Loucy (cell line): Measurements from ENCODE around the gene DENND5A.
"Not testable (repeated sequence)": the region's sequence is repeated elsewhere in the genome, so short reads cannot be mapped to it uniquely, and the experiment has no call there.

Source experiments
- H2AFZ ChIP-seq: fragments of 200-600 bp; sonication (generic); 2 replicates; pipeline ENCODE4 v1.6.0; 2016; ENCODE audit warnings: antibody characterized with exemption, mild to moderate bottlenecking, low read length, moderate library complexity
- H3F3A ChIP-seq: fragments of 200-600 bp; 2 replicates; pipeline ENCODE4 v1.6.0; 2016; ENCODE audit warnings: antibody characterized with exemption, low read depth, mild to moderate bottlenecking
- H3K27me3 ChIP-seq: fragments of 200-600 bp; sonication (generic); 2 replicates; pipeline ENCODE4 v1.6.1; 2014; ENCODE audit warnings: low read length, mild to moderate bottlenecking; ENCODE audit not compliant: insufficient read depth, poor library complexity, severe bottlenecking
- H3K36me3 ChIP-seq: fragments of 200-600 bp; sonication (generic); 2 replicates; pipeline ENCODE4 v1.6.1; 2016; ENCODE audit warnings: low read length; ENCODE audit not compliant: insufficient read depth
- H3K4me1 ChIP-seq: fragments of 200-600 bp; sonication (generic); 2 replicates; pipeline ENCODE4 v1.5.1; 2014; ENCODE audit warnings: low read length, mild to moderate bottlenecking; ENCODE audit not compliant: insufficient read depth, poor library complexity, severe bottlenecking
- H3K4me2 ChIP-seq: fragments of 200-600 bp; sonication (generic); 2 replicates; pipeline ENCODE4 v1.6.0; 2014; ENCODE audit warnings: antibody characterized with exemption, low read length, low read depth, mild to moderate bottlenecking; ENCODE audit not compliant: poor library complexity, severe bottlenecking
- H3K4me3 ChIP-seq: fragments of 200-600 bp; sonication (generic); 2 replicates; pipeline ENCODE4 v1.5.1; 2014; ENCODE audit warnings: low read length, mild to moderate bottlenecking, mixed read lengths; ENCODE audit not compliant: poor library complexity, severe bottlenecking
- H3K79me2 ChIP-seq: fragments of 200-600 bp; sonication (generic); 2 replicates; pipeline ENCODE4 v1.6.1; 2014; ENCODE audit warnings: low read length; ENCODE audit not compliant: insufficient read depth
- H3K9ac ChIP-seq: fragments of 200-600 bp; sonication (generic); 2 replicates; pipeline ENCODE4 v1.6.0; 2014; ENCODE audit warnings: mild to moderate bottlenecking, low read depth, low read length, moderate library complexity; ENCODE audit not compliant: poor library complexity, severe bottlenecking
- H3K9me2 ChIP-seq: fragments of 200-600 bp; sonication (generic); replicated peaks from 2 replicates; pipeline ENCODE4 v1.6.1; 2016; ENCODE audit warnings: low read depth, low read length, mixed read lengths
- H3K9me3 ChIP-seq: fragments of 200-600 bp; sonication (generic); 2 replicates; pipeline ENCODE4 v1.6.1; 2014; ENCODE audit warnings: mild to moderate bottlenecking, antibody characterized with exemption, low read length, low read depth; ENCODE audit not compliant: insufficient read depth
- H4K20me1 ChIP-seq: fragments of 200-600 bp; sonication (generic); 2 replicates; pipeline ENCODE4 v1.6.0; 2014; ENCODE audit warnings: antibody characterized with exemption, low read length, mild to moderate bottlenecking; ENCODE audit not compliant: insufficient read depth, poor library complexity, severe bottlenecking
- EZH2phosphoT487 ChIP-seq: fragments of 200-600 bp; IDR thresholded peaks from 2 replicates; pipeline ENCODE4 v1.6.1; 2018; ENCODE audit warnings: antibody characterized with exemption, mild to moderate bottlenecking, moderate library complexity, borderline replicate concordance
- TF ChIP-seq, protein P1 (sequence below): fragments of 200-600 bp; sonication (generic); conservative IDR thresholded peaks from 2 replicates; pipeline ENCODE4 v1.5.1; 2014; ENCODE audit warnings: mild to moderate bottlenecking, antibody characterized with exemption, low read length

Gene DENND5A

DNA sequence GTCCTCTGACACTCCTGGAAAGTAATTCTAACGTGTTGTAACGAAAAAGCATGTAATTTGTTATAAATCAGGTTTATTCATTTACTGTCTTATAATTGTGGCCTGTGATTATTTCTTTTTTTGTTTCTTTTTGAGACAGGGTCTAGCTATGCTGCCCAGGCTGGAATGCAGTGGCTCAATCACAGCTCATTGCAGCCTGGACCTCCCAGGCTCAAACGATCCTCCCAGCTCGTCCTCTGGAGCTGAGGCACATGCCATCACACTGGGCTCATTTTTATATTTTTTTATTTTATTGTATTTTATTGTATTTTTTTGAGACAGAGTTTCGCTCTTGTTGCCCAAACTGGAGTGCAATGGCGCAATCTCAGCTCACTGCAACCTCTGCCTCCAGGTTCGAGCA, 15.9 kb downstream of the DENND5A start:
- Histone ChIP-seq H3K27me3 (no peaks in the 10 kb centered on the region), H3K9ac (no peak overlapping the region), H3K9me2 (no peaks in the 10 kb centered on the region), H3K4me3 (no peak overlapping the region), H3K4me2 (peak overlapping the region; percentile 15), H3K79me2 (peaks cover 30% of the 10 kb centered on the region; the same call in 1 of the 2 replicates), H3K9me3 (no peaks in the 10 kb centered on the region), H3F3A (peaks cover 7% of the 10 kb centered on the region; the same call in 1 of the 2 replicates), H2AFZ (no peak overlapping the region), H3K4me1 (peaks cover 24% of the 10 kb centered on the region), H3K36me3 (no peaks in the 10 kb centered on the region), H4K20me1 (peaks cover 35% of the 10 kb centered on the region)
- no peak for TF ChIP-seq EZH2phosphoT487

DNA sequence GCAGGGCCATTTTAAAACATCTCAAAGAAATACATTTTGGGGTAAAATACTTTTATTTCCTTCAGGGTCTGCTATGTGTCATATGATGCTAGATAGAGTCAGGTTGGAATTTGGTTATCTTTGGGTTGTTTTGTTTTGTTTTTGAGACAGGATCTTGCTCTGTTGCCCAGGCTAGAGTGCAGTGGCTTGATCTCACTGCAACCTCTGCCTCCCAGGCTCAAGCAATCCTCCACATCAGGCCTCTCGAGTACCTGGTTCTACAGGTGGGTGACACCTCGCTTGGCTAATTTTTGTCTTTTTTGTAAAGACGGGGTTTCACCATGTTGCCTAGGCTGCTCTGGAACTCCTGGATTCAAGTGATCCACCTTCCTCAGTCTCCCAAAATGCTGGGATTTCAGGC, 17.3 kb downstream of the DENND5A start:
- no peak overlapping the region for H3K4me2 ChIP-seq
- H3K9me2 ChIP-seq, result no peaks in the 10 kb centered on the region
- H3K9me3 ChIP-seq, result no peaks in the 10 kb centered on the region
- no peak overlapping the region for H2AFZ ChIP-seq
- H3K27me3 ChIP-seq, result no peaks in the 10 kb centered on the region
- H3F3A ChIP-seq, result peaks cover 7% of the 10 kb centered on the region; the same call in 1 of the 2 replicates
- H3K4me3 ChIP-seq, result no peak overlapping the region
- H4K20me1 ChIP-seq, result peaks cover 34% of the 10 kb centered on the region
- H3K36me3 ChIP-seq, result no peaks in the 10 kb centered on the region
- H3K4me1 ChIP-seq, result peaks cover 17% of the 10 kb centered on the region
- peaks cover 28% of the 10 kb centered on the region; the same call in 1 of the 2 replicates for H3K79me2 ChIP-seq
- no peak overlapping the region for H3K9ac ChIP-seq
- TF ChIP-seq, protein P1, sequence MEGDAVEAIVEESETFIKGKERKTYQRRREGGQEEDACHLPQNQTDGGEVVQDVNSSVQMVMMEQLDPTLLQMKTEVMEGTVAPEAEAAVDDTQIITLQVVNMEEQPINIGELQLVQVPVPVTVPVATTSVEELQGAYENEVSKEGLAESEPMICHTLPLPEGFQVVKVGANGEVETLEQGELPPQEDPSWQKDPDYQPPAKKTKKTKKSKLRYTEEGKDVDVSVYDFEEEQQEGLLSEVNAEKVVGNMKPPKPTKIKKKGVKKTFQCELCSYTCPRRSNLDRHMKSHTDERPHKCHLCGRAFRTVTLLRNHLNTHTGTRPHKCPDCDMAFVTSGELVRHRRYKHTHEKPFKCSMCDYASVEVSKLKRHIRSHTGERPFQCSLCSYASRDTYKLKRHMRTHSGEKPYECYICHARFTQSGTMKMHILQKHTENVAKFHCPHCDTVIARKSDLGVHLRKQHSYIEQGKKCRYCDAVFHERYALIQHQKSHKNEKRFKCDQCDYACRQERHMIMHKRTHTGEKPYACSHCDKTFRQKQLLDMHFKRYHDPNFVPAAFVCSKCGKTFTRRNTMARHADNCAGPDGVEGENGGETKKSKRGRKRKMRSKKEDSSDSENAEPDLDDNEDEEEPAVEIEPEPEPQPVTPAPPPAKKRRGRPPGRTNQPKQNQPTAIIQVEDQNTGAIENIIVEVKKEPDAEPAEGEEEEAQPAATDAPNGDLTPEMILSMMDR, result no peak
- no peak for TF ChIP-seq EZH2phosphoT487

DNA sequence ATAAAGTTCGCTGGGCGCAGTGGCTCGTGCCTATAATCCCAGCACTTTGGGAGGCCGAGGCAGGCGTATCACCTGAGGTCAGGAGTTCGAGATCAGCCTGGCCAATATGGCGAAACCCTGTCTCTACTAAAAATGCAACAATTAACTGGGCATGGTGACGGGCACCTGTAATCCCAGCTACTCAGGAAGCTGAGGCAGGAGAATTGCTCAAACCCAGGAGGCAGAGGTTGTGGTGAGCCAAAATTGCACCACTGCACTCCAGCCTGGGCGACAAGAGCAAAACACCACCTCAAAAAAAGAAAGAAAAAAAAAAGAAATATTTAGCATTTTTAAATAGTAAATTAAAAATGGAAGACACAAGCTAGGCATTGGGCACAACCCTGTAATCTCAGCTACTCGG, 28.9 kb downstream of the DENND5A start:
- not testable (repeated sequence) for H3K4me1 ChIP-seq, H3K27me3 ChIP-seq, H3K36me3 ChIP-seq, H3K9me2 ChIP-seq, H4K20me1 ChIP-seq, H3K9me3 ChIP-seq, H2AFZ ChIP-seq, H3F3A ChIP-seq, H3K4me3 ChIP-seq, H3K9ac ChIP-seq, H3K4me2 ChIP-seq
- H3K79me2 ChIP-seq, result peaks cover 30% of the 10 kb centered on the region; the same call in 1 of the 2 replicates

DNA sequence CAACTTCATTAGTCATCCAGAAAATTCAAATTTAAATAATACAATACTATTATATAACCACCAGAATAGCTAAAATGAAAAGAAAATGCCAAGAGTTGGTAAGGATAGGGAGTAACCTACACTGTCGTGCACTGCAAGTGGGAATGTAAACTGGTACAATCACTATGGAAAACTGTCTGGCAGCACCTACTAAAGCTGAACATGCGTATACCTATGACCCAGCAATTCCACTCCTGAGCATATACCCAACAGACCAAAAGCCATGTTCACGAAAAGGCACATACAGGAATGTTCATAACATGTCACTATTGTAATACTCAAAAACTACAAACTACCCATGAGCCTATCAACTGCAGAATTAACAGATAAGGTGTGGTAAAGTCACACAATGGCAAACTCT, 32.7 kb downstream of the DENND5A start:
- no peaks in the 10 kb centered on the region for H3F3A ChIP-seq
- TF ChIP-seq EZH2phosphoT487, result no peak
- TF ChIP-seq, protein P1, result no peak
- no peak overlapping the region for H3K4me2 ChIP-seq
- H3K4me3 ChIP-seq, result no peak overlapping the region
- peaks cover 3% of the 10 kb centered on the region for H3K4me1 ChIP-seq
- peaks cover 43% of the 10 kb centered on the region; the same call in 1 of the 2 replicates for H3K79me2 ChIP-seq
- H4K20me1 ChIP-seq, result no peaks in the 10 kb centered on the region
- no peaks in the 10 kb centered on the region for H3K36me3 ChIP-seq
- no peak overlapping the region for H3K9ac ChIP-seq
- no peak overlapping the region for H2AFZ ChIP-seq
- 0 out of 2 replicates have a peak, but pooled peaks cover 5% of the 10 kb centered on the region for H3K9me3 ChIP-seq
- no peaks in the 10 kb centered on the region for H3K27me3 ChIP-seq
- no peaks in the 10 kb centered on the region for H3K9me2 ChIP-seq
